PC-3 (cell line): ENCODE data around the gene ADTRP. TPM values are rescaled to one million over a fixed set of nuclear protein-coding genes. Genes with fewer than 3 reads are reported as not detected.

Experiments
- ATAC-seq: fragments of 200-7000 bp; cut with Tn5 transposase; 2 replicates; pipeline ENCODE4 v1.9.1; 2020; ENCODE audit warnings: mild to moderate bottlenecking, moderate library complexity
- BruUV-seq: library from RNA; stranded (reverse); fragments of 400-500 nt; replicated peaks from 2 replicates; lab custom pipeline; 2021; lab: Mats Ljungman, UMichigan
- CTCF ChIA-PET: fragments of 300-600 bp; sonication (Branson Sonifier 250); formaldehyde crosslinking; loops from one replicate; lab custom pipeline; 2022; ENCODE audit warnings: antibody characterized with exemption; lab: Charles Lee
- POLR2A ChIA-PET: fragments of 300-600 bp; sonication (Branson Sonifier 250); formaldehyde crosslinking; loops from one replicate; lab custom pipeline; 2022; ENCODE audit warnings: antibody characterized with exemption; ENCODE audit not compliant: unreplicated experiment; lab: Charles Lee
- DNase-seq: peaks from one replicate; pipeline ENCODE4 v3.0.0-alpha.2; 2015
- H2AFZ ChIP-seq: fragments of 300-600 bp; sonication (generic); 2 replicates; pipeline ENCODE4 v1.6.0; 2016; ENCODE audit warnings: antibody characterized with exemption, low read length
- H3F3A ChIP-seq: fragments of 300-600 bp; sonication (generic); one replicate; pipeline ENCODE4 v1.6.0; 2017; ENCODE audit warnings: antibody characterized with exemption, low read length, control low read depth, mild to moderate bottlenecking; ENCODE audit not compliant: unreplicated experiment
- H3K27ac ChIP-seq: fragments of 300-600 bp; sonication (generic); 2 replicates; pipeline ENCODE4 v1.5.1; 2016; ENCODE audit warnings: mild to moderate bottlenecking, low read length
- H3K27me3 ChIP-seq: fragments of 300-600 bp; sonication (generic); 2 replicates; pipeline ENCODE4 v1.6.1; 2016; ENCODE audit warnings: low read length, mixed read lengths
- H3K36me3 ChIP-seq: fragments of 300-600 bp; sonication (generic); 2 replicates; pipeline ENCODE4 v1.6.1; 2016; ENCODE audit warnings: low read depth, mixed run types, low read length, mixed read lengths
- H3K4me1 ChIP-seq: fragments of 300-600 bp; sonication (generic); 2 replicates; pipeline ENCODE4 v1.5.1; 2016; ENCODE audit warnings: low read length; ENCODE audit not compliant: insufficient read depth
- H3K4me2 ChIP-seq: fragments of 300-600 bp; sonication (generic); 2 replicates; pipeline ENCODE4 v1.6.0; 2016; ENCODE audit warnings: low read length
- H3K4me3 ChIP-seq: fragments of 300-600 bp; sonication (generic); 2 replicates; pipeline ENCODE4 v1.5.1; 2016; ENCODE audit warnings: mild to moderate bottlenecking, low read length, mixed read lengths
- H3K79me2 ChIP-seq: fragments of 300-600 bp; sonication (generic); 2 replicates; pipeline ENCODE4 v1.6.1; 2017; ENCODE audit warnings: low read length, mixed read lengths
- H3K9ac ChIP-seq: fragments of 300-600 bp; sonication (generic); 2 replicates; pipeline ENCODE4 v1.6.0; 2016; ENCODE audit warnings: mild to moderate bottlenecking, low read length
- H3K9me2 ChIP-seq: fragments of 300-600 bp; sonication (generic); replicated peaks from 2 replicates; pipeline ENCODE4 v1.6.1; 2016; ENCODE audit warnings: mixed run types, low read length, mixed read lengths
- H3K9me3 ChIP-seq: fragments of 300-600 bp; sonication (generic); 2 replicates; pipeline ENCODE4 v1.6.1; 2016; ENCODE audit warnings: low read length, mixed read lengths
- H4K20me1 ChIP-seq: fragments of 300-600 bp; sonication (generic); 2 replicates; pipeline ENCODE4 v1.6.1; 2016; ENCODE audit warnings: low read length, mixed read lengths
- EZH2 ChIP-seq: fragments of 300-600 bp; sonication (generic); IDR thresholded peaks from one replicate; pipeline ENCODE4 v1.6.1; 2017; ENCODE audit warnings: antibody characterized with exemption, mild to moderate bottlenecking, low read length; ENCODE audit not compliant: unreplicated experiment
- EZH2phosphoT487 ChIP-seq: fragments of 300-600 bp; sonication (generic); IDR thresholded peaks from 2 replicates; pipeline ENCODE4 v1.6.1; 2018; ENCODE audit warnings: mild to moderate bottlenecking, antibody characterized with exemption, low read length, borderline replicate concordance
- intact Hi-C: fragments of 100-400 bp; cut with micrococcal nuclease; formaldehyde crosslinking; loops from 2 replicates; pipeline ENCODE4 v1.9.0; 2023
- total RNA-seq: library from RNA; depleted of rRNA; stranded (reverse); fragments of >200 nt; gene quantifications from 2 replicates; pipeline ENCODE4 v1.2.3, GENCODE V29; 2014
- TF ChIP-seq, protein P1 (sequence below): fragments of 300-600 bp; sonication (generic); conservative IDR thresholded peaks from 2 replicates; pipeline ENCODE4 v1.5.1; 2017; ENCODE audit warnings: antibody characterized with exemption, low read depth, mild to moderate bottlenecking, low read length

ADTRP gene
- total RNA-seq, 1 experiment from 2014 or later = not detected

DNA sequence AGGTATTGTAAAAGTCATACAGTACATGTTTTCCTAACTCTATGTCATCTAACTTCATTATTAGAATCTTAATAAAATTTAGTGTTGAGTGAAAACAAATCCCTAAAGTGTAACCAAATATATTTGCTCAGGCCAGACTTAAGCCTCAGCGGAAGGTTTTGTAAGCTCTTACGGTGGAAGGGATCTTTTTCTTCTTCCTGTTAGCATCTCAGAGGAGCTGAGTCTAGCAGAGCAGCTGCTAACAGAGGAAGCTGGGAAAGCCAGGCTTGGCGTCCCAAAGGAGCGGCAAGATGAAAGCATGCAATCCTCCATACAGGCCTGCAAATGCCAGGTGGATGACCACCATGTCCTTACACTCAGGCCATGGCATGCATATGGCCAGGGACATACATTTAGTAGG lies 72.4 kb downstream of the ADTRP start:
- no peaks in the 10 kb centered on the region for H3K36me3 ChIP-seq
- no peak overlapping the region for H3K9ac ChIP-seq
- no peaks in the 10 kb centered on the region for H3K27me3 ChIP-seq
- H3K4me1 ChIP-seq = peaks cover 15% of the 10 kb centered on the region
- no peak overlapping the region for H3K4me3 ChIP-seq
- H4K20me1 ChIP-seq = no peaks in the 10 kb centered on the region
- no peaks in the 10 kb centered on the region for H3F3A ChIP-seq
- no peak for TF ChIP-seq EZH2phosphoT487
- no peak for TF ChIP-seq EZH2
- TF ChIP-seq, protein P1, sequence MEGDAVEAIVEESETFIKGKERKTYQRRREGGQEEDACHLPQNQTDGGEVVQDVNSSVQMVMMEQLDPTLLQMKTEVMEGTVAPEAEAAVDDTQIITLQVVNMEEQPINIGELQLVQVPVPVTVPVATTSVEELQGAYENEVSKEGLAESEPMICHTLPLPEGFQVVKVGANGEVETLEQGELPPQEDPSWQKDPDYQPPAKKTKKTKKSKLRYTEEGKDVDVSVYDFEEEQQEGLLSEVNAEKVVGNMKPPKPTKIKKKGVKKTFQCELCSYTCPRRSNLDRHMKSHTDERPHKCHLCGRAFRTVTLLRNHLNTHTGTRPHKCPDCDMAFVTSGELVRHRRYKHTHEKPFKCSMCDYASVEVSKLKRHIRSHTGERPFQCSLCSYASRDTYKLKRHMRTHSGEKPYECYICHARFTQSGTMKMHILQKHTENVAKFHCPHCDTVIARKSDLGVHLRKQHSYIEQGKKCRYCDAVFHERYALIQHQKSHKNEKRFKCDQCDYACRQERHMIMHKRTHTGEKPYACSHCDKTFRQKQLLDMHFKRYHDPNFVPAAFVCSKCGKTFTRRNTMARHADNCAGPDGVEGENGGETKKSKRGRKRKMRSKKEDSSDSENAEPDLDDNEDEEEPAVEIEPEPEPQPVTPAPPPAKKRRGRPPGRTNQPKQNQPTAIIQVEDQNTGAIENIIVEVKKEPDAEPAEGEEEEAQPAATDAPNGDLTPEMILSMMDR = no peak
- H3K9me3 ChIP-seq = no peaks in the 10 kb centered on the region
- intact Hi-C loops = loop anchor here (10.0 kb wide), 1 partner anchor 149 kb away; no protein-coding TSS in a partner anchor
- H2AFZ ChIP-seq = no peak overlapping the region
- H3K9me2 ChIP-seq = no peaks in the 10 kb centered on the region
- DNase-seq (no peak), ATAC-seq (no peak)
- no TSS peak for BruUV-seq
- H3K27ac ChIP-seq = no peak overlapping the region
- ChIA-PET POLR2A (interaction anchor here (0.7 kb wide), 1 partner anchor 491 kb away, joined by 3 read pairs; no protein-coding TSS in a partner anchor), CTCF (no interaction called here)
- H3K79me2 ChIP-seq = no peaks in the 10 kb centered on the region
- H3K4me2 ChIP-seq = no peak overlapping the region

DNA sequence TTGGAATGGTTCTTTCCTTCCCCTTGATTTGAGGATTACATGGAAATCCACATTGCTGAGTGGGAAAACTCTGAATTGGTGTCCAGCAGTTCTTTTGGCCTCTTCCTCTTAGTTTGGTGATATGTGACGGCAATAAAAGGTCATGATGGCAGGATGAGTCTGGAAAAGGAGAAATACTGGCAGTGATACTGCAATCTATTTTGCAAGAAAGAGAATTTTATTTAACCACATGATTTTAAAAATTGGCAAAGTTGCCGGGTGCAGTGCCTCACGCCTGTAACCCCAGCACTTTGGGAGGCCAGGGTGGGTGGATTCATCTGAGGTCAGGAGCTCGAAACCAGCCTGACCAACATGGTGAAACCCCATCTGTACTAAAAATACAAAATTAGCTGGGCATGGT lies 73.1 kb downstream of the ADTRP start:
- no TSS peak for BruUV-seq
- Histone ChIP-seq H4K20me1 (no peaks in the 10 kb centered on the region), H2AFZ (no peak overlapping the region), H3K9ac (no peak overlapping the region), H3K79me2 (no peaks in the 10 kb centered on the region), H3K9me2 (no peaks in the 10 kb centered on the region), H3K36me3 (no peaks in the 10 kb centered on the region), H3K4me2 (no peak overlapping the region), H3K4me1 (peaks cover 15% of the 10 kb centered on the region), H3K27me3 (no peaks in the 10 kb centered on the region), H3K9me3 (no peaks in the 10 kb centered on the region), H3K4me3 (no peak overlapping the region), H3K27ac (no peak overlapping the region), H3F3A (no peaks in the 10 kb centered on the region)
- DNase-seq (no peak), ATAC-seq (no peak)
- TF ChIP-seq EZH2phosphoT487 (no peak), EZH2 (no peak)
- TF ChIP-seq, protein P1 = no peak
- ChIA-PET CTCF (no interaction called here), POLR2A (no interaction called here)
- intact Hi-C loops = loop anchor here (10.0 kb wide), 1 partner anchor 149 kb away; no protein-coding TSS in a partner anchor

DNA sequence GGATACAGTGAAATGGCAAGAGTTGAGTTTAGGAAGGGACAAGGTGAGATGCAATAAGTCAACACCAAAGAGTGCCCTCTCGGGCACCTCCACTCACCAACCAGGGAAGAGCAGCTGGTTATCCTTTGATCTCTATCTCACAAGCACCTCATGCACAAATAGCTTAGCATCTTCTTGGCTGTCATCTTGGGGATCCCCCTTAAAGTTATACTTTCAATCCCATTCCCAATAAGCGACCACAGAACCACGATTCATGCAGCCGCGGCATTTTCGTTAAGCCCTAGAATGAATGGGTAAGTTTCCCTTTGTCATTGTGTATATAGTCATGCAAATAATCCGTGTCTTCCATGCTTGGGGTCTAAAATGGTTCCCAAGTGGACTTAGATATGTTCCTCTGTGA lies 73.5 kb downstream of the ADTRP start:
- H3K4me3 ChIP-seq = no peak overlapping the region
- H3K4me1 ChIP-seq = peaks cover 15% of the 10 kb centered on the region
- H3K9ac ChIP-seq = no peak overlapping the region
- ATAC-seq (no peak), DNase-seq (no peak)
- H3K36me3 ChIP-seq = no peaks in the 10 kb centered on the region
- no peaks in the 10 kb centered on the region for H3K9me3 ChIP-seq
- H3K27me3 ChIP-seq = no peaks in the 10 kb centered on the region
- no TSS peak for BruUV-seq
- H3K9me2 ChIP-seq = no peaks in the 10 kb centered on the region
- no peaks in the 10 kb centered on the region for H3F3A ChIP-seq
- no peaks in the 10 kb centered on the region for H3K79me2 ChIP-seq
- no peak overlapping the region for H2AFZ ChIP-seq
- no peak for TF ChIP-seq EZH2phosphoT487
- TF ChIP-seq, protein P1 = no peak
- TF ChIP-seq EZH2 = no peak
- POLR2A ChIA-PET = no interaction called here
- no peaks in the 10 kb centered on the region for H4K20me1 ChIP-seq
- CTCF ChIA-PET = no interaction called here
- no peak overlapping the region for H3K27ac ChIP-seq
- H3K4me2 ChIP-seq = no peak overlapping the region
- intact Hi-C loops = loop anchor here (10.0 kb wide), 1 partner anchor 150 kb away; no protein-coding TSS in a partner anchor
